ENCODE data around the gene RPS8. TPM values are rescaled to one million over a fixed set of nuclear protein-coding genes. Genes with fewer than 3 reads are reported as not detected.
A peak's percentile ranks its signal among the peaks of the same experiment; 100 is the strongest.

RPS8 gene
- total and polyA plus RNA-seq, 2 donors from 2014 or later = 1,449 to 1,538 TPM

GRCh38 chr1:44730741-44731512 is 44.4 kb upstream of the RPS8 start, which contains the start of gene RNU5D-1:
Gene RNU5D-1, minus strand, starts transcription at chr1:44731170.
- Histone ChIP-seq H3K4me3 (ENCODE audit: low read length in 3 of 3) (peak within 1 kb of the TSS; percentile 49 to 70 (median 52)), H3K27ac (ENCODE audit: low read depth in 2 of 2, low read length in 2 of 2) (peak within 1 kb of the TSS; percentile 86 to 90), H3K36me3 (ENCODE audit: control insufficient read depth in 2 of 3, insufficient read depth in 3 of 3, low read length in 3 of 3) (no peaks in the 10 kb centered on the region), H3K9ac (ENCODE audit: low read length in 3 of 3) (peak within 1 kb of the TSS; percentile 15 to 65 (median 50)), H3K27me3 (ENCODE audit: control insufficient read depth, insufficient read depth, low read length) (no peaks in the 10 kb centered on the region), H3K4me1 (ENCODE audit: control insufficient read depth in 2 of 3, insufficient read depth in 2 of 3, low read depth in 1 of 3, low read length in 3 of 3) (no peaks in the 10 kb centered on the region), H3K9me3 (ENCODE audit: control insufficient read depth in 2 of 3, insufficient read depth in 1 of 3, low read length in 3 of 3) (no peaks in the 10 kb centered on the region)
- intact Hi-C loops (cut with DNase I) = no loop called here
- DNase-seq = peak; percentile 95 to 98 (median 96)
- peak; percentile 50 for FAIRE-seq
- peak; percentile 75 for TF ChIP-seq CTCF (IDR thresholded peaks at IDR 0.05; ENCODE audit: borderline replicate concordance, extremely low read depth, insufficient read depth)

- Histone ChIP-seq H3K9me3 (ENCODE audit: control insufficient read depth in 2 of 3, insufficient read depth in 1 of 3, low read length in 3 of 3) (no peaks in the 10 kb centered on the region), H3K36me3 (ENCODE audit: control insufficient read depth in 2 of 3, insufficient read depth in 3 of 3, low read length in 3 of 3) (no peaks in the 10 kb centered on the region), H3K9ac (ENCODE audit: low read length in 3 of 3) (no peak overlapping the region), H3K27ac (ENCODE audit: low read depth in 2 of 2, low read length in 2 of 2) (no peak overlapping the region), H3K4me1 (ENCODE audit: control insufficient read depth in 2 of 3, insufficient read depth in 2 of 3, low read depth in 1 of 3, low read length in 3 of 3) (no peaks in the 10 kb centered on the region), H3K27me3 (ENCODE audit: control insufficient read depth, insufficient read depth, low read length) (no peaks in the 10 kb centered on the region), H3K4me3 (ENCODE audit: low read length in 3 of 3) (no peak overlapping the region)
- DNase-seq (peak in 1 of 5 donors; percentile 65), FAIRE-seq (no peak)
- no peak for TF ChIP-seq CTCF (IDR thresholded peaks at IDR 0.05; ENCODE audit: borderline replicate concordance, extremely low read depth, insufficient read depth)
- intact Hi-C loops (cut with DNase I) = no loop called here
These were observed 42.0 kb upstream of the RPS8 start for GRCh38 chr1:44733365-44733764.

- Histone ChIP-seq H3K36me3 (ENCODE audit: control insufficient read depth in 2 of 3, insufficient read depth in 3 of 3, low read length in 3 of 3) (no peaks in the 10 kb centered on the region), H3K9ac (ENCODE audit: low read length in 3 of 3) (no peak overlapping the region), H3K4me1 (ENCODE audit: control insufficient read depth in 2 of 3, insufficient read depth in 2 of 3, low read depth in 1 of 3, low read length in 3 of 3) (no peaks in the 10 kb centered on the region), H3K27ac (ENCODE audit: low read depth in 2 of 2, low read length in 2 of 2) (no peak overlapping the region), H3K9me3 (ENCODE audit: control insufficient read depth in 2 of 3, insufficient read depth in 1 of 3, low read length in 3 of 3) (no peaks in the 10 kb centered on the region), H3K4me3 (ENCODE audit: low read length in 3 of 3) (no peak overlapping the region), H3K27me3 (ENCODE audit: control insufficient read depth, insufficient read depth, low read length) (no peaks in the 10 kb centered on the region)
- no peak for FAIRE-seq
- intact Hi-C loops (cut with DNase I) = no loop called here
- no peak for TF ChIP-seq CTCF (IDR thresholded peaks at IDR 0.05; ENCODE audit: borderline replicate concordance, extremely low read depth, insufficient read depth)
- no peak for DNase-seq
These were observed 41.6 kb upstream of the RPS8 start for GRCh38 chr1:44733784-44734183.

Measured in kidney (tissue), 14 donors.